Activated naive CD8-positive, alpha-beta T cell treated with anti-CD3 and anti-CD28 coated beads, Interleukin-2, amount 50 U/mL, for 24 hours (primary cell): ENCODE data around the gene OR5A1.

Source experiments
- ATAC-seq: fragments of 150-1000 bp; cut with Tn5 transposase; one replicate; pipeline ENCODE4 v1.10.0; 2021
- DNase-seq: peaks from one replicate; pipeline ENCODE4 v3.0.0; 2021
- H3K27ac Mint-ChIP-seq: one replicate; pipeline ENCODE4 v1.8.0; 2021; ENCODE audit warnings: mild to moderate bottlenecking, mixed read lengths
- H3K27me3 Mint-ChIP-seq: one replicate; pipeline ENCODE4 v1.8.0; 2021; ENCODE audit warnings: mixed read lengths
- H3K36me3 Mint-ChIP-seq: one replicate; pipeline ENCODE4 v1.8.0; 2021; ENCODE audit warnings: low read depth, mixed read lengths
- H3K4me1 Mint-ChIP-seq: one replicate; pipeline ENCODE4 v1.8.0; 2021; ENCODE audit warnings: mixed read lengths
- H3K4me3 Mint-ChIP-seq: one replicate; pipeline ENCODE4 v1.8.0; 2021; ENCODE audit warnings: mild to moderate bottlenecking, moderate library complexity, mixed read lengths
- H3K9me3 Mint-ChIP-seq: one replicate; pipeline ENCODE4 v1.8.0; 2021; ENCODE audit warnings: mixed read lengths

The OR5A1 gene

DNA sequence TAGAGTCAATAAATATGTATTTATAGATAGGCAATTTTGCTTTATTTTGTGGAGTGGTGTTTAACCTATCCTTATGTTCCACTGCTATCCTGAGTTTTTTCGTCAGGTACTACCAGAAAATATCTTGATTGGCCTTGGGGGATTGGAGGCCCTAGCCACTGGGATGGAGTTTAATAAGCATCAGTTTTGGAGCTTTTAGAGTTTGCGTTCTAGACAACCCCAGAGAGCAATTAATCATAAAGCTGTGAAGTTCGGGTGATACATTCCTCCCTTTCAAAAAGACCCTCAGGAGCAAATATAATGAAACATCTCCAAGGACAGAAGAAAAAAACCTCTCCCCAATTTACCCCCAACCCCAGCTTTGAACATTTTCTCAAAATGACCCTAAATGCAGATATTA lies at the start of gene OR5A1:
Gene OR5A1 (plus strand): TSS at position 301 of the 400 bp plus-strand sequence. CDS start 6,700 bp downstream, outside the sequence.
- Mint-ChIP-seq H3K36me3 (no peaks in the 10 kb centered on the region), H3K4me1 (no peaks in the 10 kb centered on the region), H3K27ac (no peak within 1 kb of the TSS), H3K9me3 (no peaks in the 10 kb centered on the region), H3K27me3 (peaks cover 8% of the 10 kb centered on the region), H3K4me3 (no peak within 1 kb of the TSS)
- ATAC-seq (no peak), DNase-seq (no peak)

DNA sequence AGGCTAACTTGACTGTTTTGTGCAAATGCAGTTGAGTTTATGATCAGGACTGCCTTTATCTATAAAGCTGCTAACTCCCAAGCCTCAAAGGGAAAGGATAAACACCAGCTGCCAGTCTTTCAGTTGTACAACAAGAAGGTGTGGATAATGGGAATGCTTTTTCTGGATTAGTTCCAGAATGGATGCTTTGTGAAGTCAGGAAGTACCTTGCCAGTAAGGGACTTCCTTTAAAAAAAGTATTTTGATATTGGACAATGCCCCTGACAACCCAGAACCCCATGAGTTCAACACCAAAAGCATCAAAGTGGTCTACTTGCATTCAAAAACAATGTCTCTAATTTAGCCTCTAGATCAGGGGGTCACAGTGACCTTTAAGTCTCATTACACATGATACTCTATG lies 42.1 kb upstream of the OR5A1 start:
- ATAC-seq (no peak), DNase-seq (no peak)
- no peaks in the 10 kb centered on the region for H3K4me1 Mint-ChIP-seq
- no peak overlapping the region for H3K27ac Mint-ChIP-seq
- H3K36me3 Mint-ChIP-seq: no peaks in the 10 kb centered on the region
- H3K4me3 Mint-ChIP-seq: no peak overlapping the region
- H3K27me3 Mint-ChIP-seq: peaks cover 1% of the 10 kb centered on the region
- H3K9me3 Mint-ChIP-seq: peaks cover 2% of the 10 kb centered on the region

DNA sequence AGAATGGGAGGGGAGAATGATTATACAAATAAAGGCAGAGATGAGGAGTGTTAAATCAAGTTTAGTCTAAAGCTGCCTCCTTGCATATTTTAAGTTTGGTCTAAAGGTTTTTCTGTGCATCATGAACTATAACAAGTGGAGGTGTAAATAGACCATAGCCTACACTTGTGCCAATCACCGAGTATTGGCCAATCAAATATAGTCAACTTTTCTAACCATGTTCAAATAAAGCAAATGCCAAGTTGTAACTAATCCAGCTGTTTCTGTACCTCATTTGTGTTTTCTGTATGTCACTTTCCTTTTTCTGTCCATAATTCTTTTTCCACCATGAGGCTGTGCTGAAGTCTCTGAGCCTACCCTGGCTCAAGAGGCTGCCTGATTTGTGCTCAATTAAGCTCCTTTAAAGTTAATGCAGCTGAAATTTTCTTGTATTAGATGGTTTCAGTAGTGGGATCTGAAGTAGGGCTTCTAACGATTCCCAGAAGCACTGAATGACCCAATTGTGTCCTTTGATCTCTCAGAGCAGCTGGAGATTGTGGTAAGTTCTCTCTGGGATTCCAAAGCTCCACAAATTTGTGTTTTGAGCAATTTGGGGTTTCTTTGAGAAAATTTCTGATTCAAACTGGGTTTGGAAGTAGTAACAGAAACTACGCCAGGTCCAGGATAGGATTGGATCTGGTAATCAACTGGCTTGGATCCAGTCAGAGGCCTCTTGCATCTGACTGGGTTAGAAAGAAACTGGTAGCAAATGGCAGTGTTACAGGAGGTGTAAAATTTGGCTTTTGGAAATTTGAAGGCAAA lies 35.6 kb upstream of the OR5A1 start:
- Mint-ChIP-seq H3K36me3 (peaks cover 5% of the 10 kb centered on the region), H3K9me3 (peaks cover 18% of the 10 kb centered on the region)

DNA sequence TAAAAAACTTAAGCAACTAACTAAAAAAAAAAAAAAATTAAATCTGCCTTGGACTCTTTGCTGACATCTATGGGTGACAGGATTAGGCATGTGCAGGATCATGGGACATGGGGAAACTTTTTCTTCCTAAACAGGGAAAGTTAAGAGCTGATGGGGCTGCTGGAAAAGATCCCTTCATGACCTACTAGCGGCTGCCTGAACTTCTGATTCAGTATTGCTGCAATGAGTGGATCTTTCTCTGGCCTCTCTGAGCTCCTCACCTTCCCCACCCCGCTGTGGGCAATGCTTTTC lies 35.1 kb upstream of the OR5A1 start:
- ATAC-seq: no peak
- peaks cover 3% of the 10 kb centered on the region for H3K27me3 Mint-ChIP-seq
- no peak overlapping the region for H3K4me3 Mint-ChIP-seq
- peaks cover 22% of the 10 kb centered on the region for H3K9me3 Mint-ChIP-seq
- H3K4me1 Mint-ChIP-seq: no peaks in the 10 kb centered on the region
- H3K27ac Mint-ChIP-seq: no peak overlapping the region
- no peak for DNase-seq
- peaks cover 5% of the 10 kb centered on the region for H3K36me3 Mint-ChIP-seq

More for the DNA sequence above, 35.6 kb upstream of the OR5A1 start:
- Mint-ChIP-seq H3K27ac (no peak overlapping the region), H3K4me1 (no peaks in the 10 kb centered on the region), H3K4me3 (no peak overlapping the region), H3K27me3 (peaks cover 3% of the 10 kb centered on the region)
- DNase-seq (no peak), ATAC-seq (no peak)

DNA sequence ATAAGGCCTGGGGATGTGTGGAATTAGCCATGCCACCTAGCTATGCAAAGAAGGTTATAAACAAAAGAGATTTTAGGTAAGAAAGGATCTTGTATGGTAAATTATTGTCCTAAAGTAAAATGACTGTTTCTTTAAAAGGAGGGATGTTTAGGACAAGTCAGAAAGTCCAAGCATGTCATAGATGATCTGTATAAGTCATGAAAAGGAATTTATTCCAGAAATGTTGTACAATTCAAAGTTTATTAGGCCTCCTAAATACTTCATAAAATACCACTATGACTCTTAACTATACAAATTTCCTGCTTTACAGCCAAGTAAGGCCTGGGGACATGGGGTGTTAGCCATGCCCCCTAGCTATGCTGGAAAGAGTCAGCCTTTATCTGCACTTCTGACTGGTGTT lies 32.7 kb upstream of the OR5A1 start:
- ATAC-seq: no peak
- H3K4me1 Mint-ChIP-seq: no peaks in the 10 kb centered on the region

DNA sequence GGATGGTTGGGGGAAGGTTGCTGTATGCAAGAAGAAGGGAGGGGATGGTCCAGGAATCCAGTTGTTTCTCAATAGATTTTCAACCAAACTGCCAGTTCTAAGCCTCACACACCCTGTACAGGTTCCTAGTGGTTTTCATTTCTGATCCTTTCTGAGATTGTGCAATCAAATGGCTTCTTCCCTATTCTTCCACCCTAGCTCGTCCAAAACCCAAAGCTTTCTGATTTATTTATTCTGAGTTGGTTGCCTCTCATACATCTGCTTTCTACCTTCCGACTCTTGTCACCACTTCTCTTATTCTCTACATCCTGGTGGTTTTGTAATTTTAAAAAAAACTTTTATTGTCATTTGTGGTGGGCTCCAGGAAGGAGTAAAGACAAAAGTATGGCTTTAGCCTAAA lies 22.6 kb upstream of the OR5A1 start:
- Mint-ChIP-seq H3K4me3 (no peak overlapping the region), H3K27me3 (peaks cover 11% of the 10 kb centered on the region), H3K4me1 (peaks cover 21% of the 10 kb centered on the region), H3K27ac (no peak overlapping the region), H3K9me3 (peaks cover 11% of the 10 kb centered on the region), H3K36me3 (no peaks in the 10 kb centered on the region)
- ATAC-seq (no peak), DNase-seq (no peak)

More for the DNA sequence above, 32.7 kb upstream of the OR5A1 start:
- Mint-ChIP-seq H3K36me3 (peaks cover 5% of the 10 kb centered on the region), H3K27me3 (peaks cover 3% of the 10 kb centered on the region), H3K27ac (no peak overlapping the region), H3K4me3 (no peak overlapping the region), H3K9me3 (peaks cover 24% of the 10 kb centered on the region)
- DNase-seq: no peak

DNA sequence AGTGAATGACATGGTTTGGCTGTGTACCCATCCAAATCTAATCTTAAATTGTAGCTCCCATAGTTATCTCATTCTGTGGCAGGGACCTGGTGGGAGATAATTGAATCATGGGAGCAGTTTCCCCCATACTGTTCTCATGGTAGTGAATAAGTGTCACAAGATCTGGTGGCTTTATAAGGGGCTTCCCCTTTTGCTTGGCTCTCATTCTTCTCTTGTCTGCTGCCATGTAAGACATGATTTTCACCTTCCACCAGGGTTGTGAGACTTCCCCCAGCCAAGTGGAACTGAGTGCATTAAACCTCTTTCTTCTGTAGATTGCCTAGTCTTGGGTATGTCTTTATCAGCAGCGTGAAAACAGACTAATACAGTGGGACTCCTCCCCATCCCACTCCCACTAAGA lies 21.2 kb upstream of the OR5A1 start:
- DNase-seq (no peak), ATAC-seq (no peak)
- no peak overlapping the region for H3K4me3 Mint-ChIP-seq
- H3K27ac Mint-ChIP-seq: no peak overlapping the region
- peaks cover 11% of the 10 kb centered on the region for H3K27me3 Mint-ChIP-seq
- peaks cover 21% of the 10 kb centered on the region for H3K4me1 Mint-ChIP-seq
- peaks cover 4% of the 10 kb centered on the region for H3K9me3 Mint-ChIP-seq
- no peaks in the 10 kb centered on the region for H3K36me3 Mint-ChIP-seq

DNA sequence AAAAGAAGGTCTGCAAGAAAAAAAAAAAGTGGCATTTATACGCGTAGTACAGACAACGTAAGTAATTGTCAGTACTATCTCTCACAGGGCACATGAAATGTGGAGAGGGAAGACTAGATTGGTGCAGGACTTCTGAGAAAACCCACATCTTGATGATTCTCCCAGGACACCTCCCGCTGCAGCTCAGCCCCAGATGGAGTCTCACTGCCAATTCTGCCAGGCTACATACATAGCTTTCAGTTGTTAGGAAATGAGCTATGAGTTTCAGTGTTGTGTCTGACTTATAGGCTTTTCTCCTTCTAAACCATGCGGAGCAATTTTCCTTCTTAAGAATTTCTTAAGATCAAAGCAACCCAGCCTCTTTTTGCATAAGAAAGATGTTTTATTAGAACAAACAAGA lies 19.7 kb upstream of the OR5A1 start:
- DNase-seq: no peak
- Mint-ChIP-seq H3K27ac (no peak overlapping the region), H3K36me3 (no peaks in the 10 kb centered on the region), H3K4me3 (no peak overlapping the region), H3K9me3 (peaks cover 4% of the 10 kb centered on the region), H3K4me1 (peaks cover 21% of the 10 kb centered on the region), H3K27me3 (peaks cover 11% of the 10 kb centered on the region)
- ATAC-seq: peak; percentile 36

DNA sequence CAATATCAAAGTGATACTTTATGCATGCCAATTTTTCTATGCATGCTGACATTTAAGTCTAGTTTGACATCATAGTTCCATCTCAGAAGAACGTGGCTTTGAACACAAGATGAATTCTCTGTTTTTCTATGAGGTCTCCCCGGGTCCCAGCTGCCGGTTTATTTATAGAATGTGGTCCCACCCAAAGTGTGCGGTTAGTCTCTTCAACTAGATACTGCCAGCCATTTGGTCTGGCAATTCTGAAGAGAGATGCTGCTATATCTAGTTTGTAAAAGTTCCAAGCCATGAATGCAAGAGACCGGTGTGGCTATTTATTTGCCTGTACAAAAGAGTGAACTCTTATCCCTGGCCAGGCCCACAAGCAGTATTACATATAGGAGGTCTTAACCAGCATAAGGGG lies 19.2 kb upstream of the OR5A1 start:
- H3K9me3 Mint-ChIP-seq: peaks cover 4% of the 10 kb centered on the region
- H3K4me3 Mint-ChIP-seq: no peak overlapping the region
- H3K27me3 Mint-ChIP-seq: peaks cover 11% of the 10 kb centered on the region
- H3K36me3 Mint-ChIP-seq: no peaks in the 10 kb centered on the region
- peaks cover 21% of the 10 kb centered on the region for H3K4me1 Mint-ChIP-seq
- DNase-seq (no peak), ATAC-seq (no peak)
- H3K27ac Mint-ChIP-seq: no peak overlapping the region

DNA sequence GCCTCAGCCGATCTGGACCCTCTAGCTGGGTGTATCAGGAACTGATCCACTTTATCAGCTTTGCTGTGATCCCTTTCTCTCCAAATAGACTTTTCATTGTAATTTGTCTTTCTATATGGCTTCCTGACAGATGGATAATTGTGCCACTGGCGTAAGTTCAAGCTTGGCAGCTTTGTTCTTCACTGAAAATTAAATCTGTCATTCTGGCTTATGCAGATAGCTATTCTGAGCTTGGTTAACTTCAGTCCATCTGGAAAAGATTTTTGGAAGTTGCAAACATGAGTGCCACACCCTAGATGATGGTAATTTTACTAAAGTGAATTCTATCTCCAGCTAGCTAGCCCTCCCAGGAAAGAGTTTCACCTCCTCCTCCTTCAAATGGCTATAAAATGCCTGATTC lies 18.1 kb upstream of the OR5A1 start:
- DNase-seq (no peak), ATAC-seq (no peak)
- Mint-ChIP-seq H3K27me3 (peaks cover 11% of the 10 kb centered on the region), H3K4me1 (peaks cover 21% of the 10 kb centered on the region), H3K9me3 (no peaks in the 10 kb centered on the region), H3K4me3 (no peak overlapping the region), H3K36me3 (no peaks in the 10 kb centered on the region), H3K27ac (no peak overlapping the region)

DNA sequence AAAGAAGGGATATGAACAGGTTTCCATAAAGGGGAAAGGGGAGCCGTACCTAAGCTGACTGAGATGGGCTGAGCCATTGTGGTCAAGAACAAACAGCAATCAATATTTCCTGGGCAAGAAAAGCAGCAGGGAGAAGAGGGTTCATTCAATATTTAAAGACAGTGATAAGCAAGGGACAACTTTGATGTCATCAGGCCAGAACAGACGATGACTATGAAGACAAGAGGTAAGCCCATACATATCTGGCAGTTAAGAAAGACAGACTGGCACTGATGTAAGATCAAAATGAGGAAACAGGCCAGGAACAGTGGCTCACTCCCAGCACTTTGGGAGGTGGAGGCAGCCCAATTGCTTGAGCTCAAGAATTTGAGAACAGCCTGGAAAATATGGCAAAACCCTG lies 12.4 kb upstream of the OR5A1 start:
- DNase-seq (no peak), ATAC-seq (no peak)
- Mint-ChIP-seq H3K4me3 (no peak overlapping the region), H3K36me3 (no peaks in the 10 kb centered on the region), H3K27ac (no peak overlapping the region), H3K4me1 (no peaks in the 10 kb centered on the region), H3K27me3 (no peaks in the 10 kb centered on the region), H3K9me3 (no peaks in the 10 kb centered on the region)

DNA sequence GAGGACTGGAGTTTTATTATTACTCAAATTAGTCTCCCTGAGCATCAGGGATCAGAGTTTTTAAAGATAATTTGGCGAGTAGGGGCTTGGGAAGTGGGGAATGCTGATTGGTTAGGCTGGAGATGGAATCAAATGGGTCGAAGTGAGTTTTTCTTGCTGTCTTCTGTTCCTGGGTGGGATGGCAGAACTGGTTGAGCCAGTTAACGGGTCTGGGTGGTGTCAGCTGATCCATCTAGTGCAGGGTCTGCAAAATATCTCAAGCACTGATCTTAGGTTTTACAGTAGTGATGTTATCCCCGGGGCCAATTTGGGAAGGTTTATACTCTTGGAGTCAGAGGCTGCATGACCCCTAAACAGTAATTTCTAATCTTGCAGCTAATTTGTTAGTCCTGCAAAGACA lies 11.1 kb upstream of the OR5A1 start:
- no peak for DNase-seq
- no peak for ATAC-seq
- H3K36me3 Mint-ChIP-seq: no peaks in the 10 kb centered on the region
- peaks cover 1% of the 10 kb centered on the region for H3K27me3 Mint-ChIP-seq
- H3K4me1 Mint-ChIP-seq: no peaks in the 10 kb centered on the region
- no peaks in the 10 kb centered on the region for H3K9me3 Mint-ChIP-seq
- H3K4me3 Mint-ChIP-seq: no peak overlapping the region
- no peak overlapping the region for H3K27ac Mint-ChIP-seq

DNA sequence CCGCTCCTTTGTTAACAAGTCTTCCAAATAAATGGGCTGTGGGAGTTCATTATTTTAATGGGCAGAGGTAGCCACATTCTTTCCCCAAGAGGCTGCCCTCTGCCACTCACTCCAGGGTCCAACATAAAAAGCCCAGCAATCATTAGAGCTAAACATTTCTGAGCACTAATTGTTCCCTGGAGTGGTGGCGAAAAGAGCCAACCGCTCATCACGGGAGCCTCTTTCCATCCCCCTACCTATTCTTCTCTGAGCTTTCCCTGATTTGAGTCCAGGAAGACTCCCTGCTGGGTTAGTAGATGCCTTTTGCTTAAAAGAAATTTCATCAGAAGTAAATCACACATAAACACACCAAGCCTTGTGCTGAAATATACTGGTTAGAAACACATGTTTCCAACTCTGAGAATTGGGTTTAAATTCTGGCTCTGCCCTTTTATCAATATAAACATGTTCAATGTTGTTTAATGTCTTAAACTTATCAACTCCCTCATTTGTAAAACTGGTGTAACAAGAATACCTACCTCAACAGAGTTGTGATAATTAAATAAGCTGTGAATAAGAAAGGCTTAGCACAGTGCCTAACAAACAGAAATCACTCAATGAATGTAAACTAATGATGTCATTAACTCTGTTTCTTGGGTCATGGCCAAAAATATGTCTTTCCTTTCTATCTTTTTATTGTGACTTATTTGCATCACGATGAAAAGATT lies 9.8 kb upstream of the OR5A1 start, which contains the start of gene OR5A2:
Gene OR5A2 (minus strand): TSS at position 53 of the 707 bp plus-strand sequence. CDS start 3,460 bp downstream, outside the sequence.
- ATAC-seq (no peak), DNase-seq (no peak)
- H3K4me3 Mint-ChIP-seq: no peak within 1 kb of the TSS
- peaks cover 1% of the 10 kb centered on the region for H3K27me3 Mint-ChIP-seq
- H3K4me1 Mint-ChIP-seq: no peaks in the 10 kb centered on the region
- H3K9me3 Mint-ChIP-seq: no peaks in the 10 kb centered on the region
- H3K36me3 Mint-ChIP-seq: no peaks in the 10 kb centered on the region
- H3K27ac Mint-ChIP-seq: no peak within 1 kb of the TSS

DNA sequence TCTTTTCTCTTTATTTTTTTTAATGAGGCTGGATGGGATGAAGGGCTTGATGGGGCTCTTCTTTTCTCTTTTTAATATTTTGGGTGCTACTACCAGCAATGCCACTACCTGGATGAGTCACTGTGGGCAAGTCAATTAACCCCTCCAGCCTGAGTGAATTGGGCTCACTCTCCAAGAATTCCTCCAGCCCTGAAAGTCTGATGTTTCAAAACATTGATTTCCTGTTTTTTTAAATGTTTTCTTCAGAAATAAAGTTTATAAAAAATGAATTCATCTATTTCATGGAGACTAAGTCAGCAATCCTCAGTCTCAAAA lies 9.2 kb upstream of the OR5A1 start:
- H3K4me1 Mint-ChIP-seq: no peaks in the 10 kb centered on the region
- H3K27ac Mint-ChIP-seq: no peak overlapping the region
- H3K4me3 Mint-ChIP-seq: no peak overlapping the region
- no peaks in the 10 kb centered on the region for H3K9me3 Mint-ChIP-seq
- peaks cover 3% of the 10 kb centered on the region for H3K27me3 Mint-ChIP-seq
- ATAC-seq (no peak), DNase-seq (no peak)
- no peaks in the 10 kb centered on the region for H3K36me3 Mint-ChIP-seq

DNA sequence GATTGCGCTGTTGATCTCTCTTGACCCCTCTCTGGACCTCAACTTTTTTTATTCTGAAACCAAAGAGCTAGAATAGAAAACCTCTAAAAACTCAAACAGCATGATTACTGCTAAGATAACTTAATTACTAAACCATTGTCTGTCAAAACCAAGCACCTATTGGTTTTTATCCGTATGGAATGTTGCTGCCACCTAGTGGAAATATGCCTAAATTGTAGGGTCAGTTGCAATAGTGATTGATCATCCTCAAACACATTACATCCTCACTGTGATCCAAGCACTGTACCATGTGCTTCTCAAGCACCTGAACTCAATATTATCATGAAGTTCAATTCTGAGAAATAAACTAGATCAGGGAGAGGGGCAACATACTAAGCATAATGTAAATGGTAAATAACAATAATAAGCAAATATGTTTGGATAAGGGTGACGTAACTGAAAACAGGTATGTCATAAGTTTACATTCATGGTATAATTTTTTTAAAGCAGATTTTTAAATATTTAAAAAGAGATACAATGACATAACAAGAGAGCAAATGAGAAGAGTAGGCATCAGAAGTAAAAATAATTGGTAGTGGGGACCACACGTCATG lies 6.2 kb upstream of the OR5A1 start:
- Mint-ChIP-seq H3K4me1 (no peaks in the 10 kb centered on the region), H3K27ac (no peak overlapping the region), H3K36me3 (no peaks in the 10 kb centered on the region), H3K27me3 (peaks cover 9% of the 10 kb centered on the region), H3K4me3 (no peak overlapping the region), H3K9me3 (no peaks in the 10 kb centered on the region)
- peak; percentile 27 for DNase-seq
- ATAC-seq: peak; percentile 40
